HEK293 (cell line): ENCODE data around the gene SPATA12.

Source experiments
- CTCF ChIP-seq: fragments of 450-650 bp; formaldehyde crosslinking; IDR thresholded peaks from 2 replicates; pipeline ENCODE4 v1.5.1; 2016; ENCODE audit warnings: missing biosample characterization, missing genetic modification characterization
- ELK4 ChIP-seq: IDR thresholded peaks from 2 replicates; pipeline ENCODE4 v1.6.1; 2011; ENCODE audit warnings: mild to moderate bottlenecking, low read depth, low read length, borderline replicate concordance
- MYNN ChIP-seq: fragments of 450-650 bp; formaldehyde crosslinking; IDR thresholded peaks from 2 replicates; pipeline ENCODE4 v1.5.1; 2016; ENCODE audit warnings: missing biosample characterization, missing genetic modification characterization, borderline replicate concordance
- SP2 ChIP-seq: fragments of 450-650 bp; formaldehyde crosslinking; IDR thresholded peaks from 2 replicates; pipeline ENCODE4 v1.5.1; 2016; ENCODE audit warnings: missing biosample characterization, missing genetic modification characterization
- WT1 ChIP-seq: fragments of 450-650 bp; formaldehyde crosslinking; IDR thresholded peaks from 2 replicates; pipeline ENCODE4 v1.5.1; 2016; ENCODE audit warnings: missing biosample characterization, missing genetic modification characterization
- YY1 ChIP-seq: fragments of 450-650 bp; formaldehyde crosslinking; IDR thresholded peaks from 2 replicates; pipeline ENCODE4 v1.5.1; 2018; ENCODE audit warnings: missing biosample characterization, missing genetic modification characterization
- ZBTB1 ChIP-seq: fragments of 450-650 bp; formaldehyde crosslinking; IDR thresholded peaks from 2 replicates; pipeline ENCODE4 v1.5.1; 2016; ENCODE audit warnings: missing biosample characterization, missing genetic modification characterization
- ZNF146 ChIP-seq: fragments of 450-650 bp; formaldehyde crosslinking; IDR thresholded peaks from 2 replicates; pipeline ENCODE4 v1.5.1; 2016; ENCODE audit warnings: missing biosample characterization, missing genetic modification characterization
- ZNF148 ChIP-seq: fragments of 450-650 bp; formaldehyde crosslinking; IDR thresholded peaks from 2 replicates; pipeline ENCODE4 v1.5.0; 2017; ENCODE audit warnings: missing biosample characterization, missing genetic modification characterization, borderline replicate concordance
- ZNF280D ChIP-seq: fragments of 450-650 bp; formaldehyde crosslinking; IDR thresholded peaks from 2 replicates; pipeline ENCODE4 v1.5.1; 2016; ENCODE audit warnings: missing biosample characterization, missing genetic modification characterization
- ZNF292 ChIP-seq: fragments of 450-650 bp; formaldehyde crosslinking; IDR thresholded peaks from 2 replicates; pipeline ENCODE4 v1.5.1; 2016; ENCODE audit warnings: low read depth, missing biosample characterization, missing genetic modification characterization, borderline replicate concordance
- ZNF354C ChIP-seq: fragments of 450-650 bp; formaldehyde crosslinking; IDR thresholded peaks from 2 replicates; pipeline ENCODE4 v1.5.1; 2016; ENCODE audit warnings: missing biosample characterization, missing genetic modification characterization, low read depth, borderline replicate concordance
- ZNF433 ChIP-seq: fragments of 450-650 bp; formaldehyde crosslinking; IDR thresholded peaks from 2 replicates; pipeline ENCODE4 v1.5.1; 2016; ENCODE audit warnings: missing biosample characterization, missing genetic modification characterization, low read depth
- ZNF670 ChIP-seq: fragments of 450-650 bp; formaldehyde crosslinking; IDR thresholded peaks from 2 replicates; pipeline ENCODE4 v1.5.1; 2016; ENCODE audit warnings: missing biosample characterization, missing genetic modification characterization, low read depth

- TF ChIP-seq CTCF (no peak), ZNF280D (tag by site-specific recombination) (no peak), ZNF148 (tag by site-specific recombination) (no peak), ZNF146 (no peak), YY1 (tag by site-specific recombination) (no peak), ZNF670 (tag by site-specific recombination) (no peak), ZNF354C (tag by site-specific recombination) (no peak), ZBTB1 (tag by site-specific recombination) (no peak), ZNF433 (no peak), ZNF292 (tag by site-specific recombination) (no peak), WT1 (no peak), SP2 (tag by site-specific recombination) (no peak), ELK4 (no peak), MYNN (tag by site-specific recombination) (no peak)
Observed at GRCh38 chr3:57080171-57080570, 19.7 kb downstream of the SPATA12 start.
